Measurements from ENCODE around the gene EMP2. TPM values are rescaled to one million over a fixed set of nuclear protein-coding genes. Genes with fewer than 3 reads are reported as not detected.
A peak's percentile ranks its signal among the peaks of the same experiment; 100 is the strongest.

The EMP2 gene
- total RNA-seq, 2 experiments from 2014 or later = not detected

- Histone ChIP-seq H3K27ac (ENCODE audit: low read depth in 1 of 2, low read length in 2 of 2) (no peak overlapping the region), H3K4me3 (ENCODE audit: low read length) (no peak overlapping the region), H3K4me1 (ENCODE audit: insufficient read depth, low read length) (no peaks in the 10 kb centered on the region), H3K36me3 (ENCODE audit: insufficient read depth, low read length) (no peaks in the 10 kb centered on the region), H3K9me3 (ENCODE audit: control insufficient read depth in 1 of 2, insufficient read depth in 1 of 2, low read length in 2 of 2) (no peaks in the 10 kb centered on the region), H3K27me3 (ENCODE audit: control insufficient read depth in 1 of 2, insufficient read depth in 2 of 2, low read length in 2 of 2) (no peaks in the 10 kb centered on the region)
- Mint-ChIP-seq H3K4me1 (ENCODE audit: low read depth) (peaks cover 11% of the 10 kb centered on the region), H3K9me3 (no peaks in the 10 kb centered on the region), H3K27me3 (no peaks in the 10 kb centered on the region), H3K36me3 (ENCODE audit: low read depth) (no peaks in the 10 kb centered on the region), H3K4me3 (no peak overlapping the region), H3K27ac (no peak overlapping the region)
- ATAC-seq (ENCODE audit: poor library complexity) = no peak
- peak in 1 of 14 experiments; percentile 10 for DNase-seq
- CTCF ChIA-PET = interaction anchor here (1.3 kb wide), 1 partner anchor 190 kb away, joined by 5 read pairs; no protein-coding TSS in a partner anchor
- POLR2A ChIA-PET = no interaction called here
- intact Hi-C loops (cut with DNase I, micrococcal nuclease) = loop anchor here in 1 of 2 experiments (10.0 kb wide), 1 partner anchor 1370 kb away; no protein-coding TSS in a partner anchor
- no peak for TF ChIP-seq CTCF (IDR thresholded peaks at IDR 0.05)
These were observed 76.0 kb downstream of the EMP2 start for GRCh38 chr16:10504404-10504885.

- no peaks in the 10 kb centered on the region for H3K27me3 Mint-ChIP-seq
- no peak for TF ChIP-seq CTCF (IDR thresholded peaks at IDR 0.05)
- Histone ChIP-seq H3K36me3 (ENCODE audit: insufficient read depth, low read length) (no peaks in the 10 kb centered on the region), H3K27ac (ENCODE audit: low read depth in 1 of 2, low read length in 2 of 2) (no peak overlapping the region), H3K27me3 (ENCODE audit: control insufficient read depth in 1 of 2, insufficient read depth in 2 of 2, low read length in 2 of 2) (no peaks in the 10 kb centered on the region), H3K4me1 (ENCODE audit: insufficient read depth, low read length) (no peaks in the 10 kb centered on the region), H3K4me3 (ENCODE audit: low read length) (no peak overlapping the region), H3K9me3 (ENCODE audit: control insufficient read depth in 1 of 2, insufficient read depth in 1 of 2, low read length in 2 of 2) (no peaks in the 10 kb centered on the region)
- no peak overlapping the region for H3K4me3 Mint-ChIP-seq
- peaks cover 10% of the 10 kb centered on the region for H3K4me1 Mint-ChIP-seq (ENCODE audit: low read depth)
- H3K9me3 Mint-ChIP-seq = no peaks in the 10 kb centered on the region
- ChIA-PET POLR2A (interaction anchor here (0.7 kb wide), 1 partner anchor 180 kb away, joined by 3 read pairs; no protein-coding TSS in a partner anchor), CTCF (no interaction called here)
- ATAC-seq (ENCODE audit: poor library complexity) (no peak), DNase-seq (peak in 1 of 14 experiments; percentile 17)
- H3K27ac Mint-ChIP-seq = no peak overlapping the region
- intact Hi-C loops (cut with DNase I, micrococcal nuclease) = loop anchor here in 1 of 2 experiments (10.0 kb wide), 1 partner anchor 1368 kb away; no protein-coding TSS in a partner anchor
- no peaks in the 10 kb centered on the region for H3K36me3 Mint-ChIP-seq (ENCODE audit: low read depth)
These were observed 77.6 kb downstream of the EMP2 start for GRCh38 chr16:10502776-10503175.

- intact Hi-C loops (cut with DNase I, micrococcal nuclease) = loop anchor here in 1 of 2 experiments (10.0 kb wide), 1 partner anchor 1366 kb away; no protein-coding TSS in a partner anchor
These were observed 79.3 kb downstream of the EMP2 start for GRCh38 chr16:10501016-10501607.

More at GRCh38 chr16:10501016-10501607, 79.3 kb downstream of the EMP2 start:
- Mint-ChIP-seq H3K36me3 (ENCODE audit: low read depth) (no peaks in the 10 kb centered on the region), H3K9me3 (peaks cover 7% of the 10 kb centered on the region), H3K4me1 (ENCODE audit: low read depth) (peaks cover 10% of the 10 kb centered on the region), H3K4me3 (no peak overlapping the region), H3K27me3 (no peaks in the 10 kb centered on the region), H3K27ac (no peak overlapping the region)
- Histone ChIP-seq H3K4me1 (ENCODE audit: insufficient read depth, low read length) (no peaks in the 10 kb centered on the region), H3K4me3 (ENCODE audit: low read length) (no peak overlapping the region), H3K9me3 (ENCODE audit: control insufficient read depth in 1 of 2, insufficient read depth in 1 of 2, low read length in 2 of 2) (peaks cover 0 to 5% of the 10 kb centered on the region in 2 experiments), H3K36me3 (ENCODE audit: insufficient read depth, low read length) (no peaks in the 10 kb centered on the region), H3K27me3 (ENCODE audit: control insufficient read depth in 1 of 2, insufficient read depth in 2 of 2, low read length in 2 of 2) (no peaks in the 10 kb centered on the region), H3K27ac (ENCODE audit: low read depth in 1 of 2, low read length in 2 of 2) (no peak overlapping the region)
- ATAC-seq (ENCODE audit: poor library complexity) (no peak), DNase-seq (peak in 2 of 14 experiments; percentile 10 to 29)
- TF ChIP-seq CTCF (IDR thresholded peaks at IDR 0.05) = no peak
- ChIA-PET CTCF (interaction anchor here (1.2 kb wide), 1 partner anchor 8 kb away, joined by 3 read pairs; no protein-coding TSS in a partner anchor), POLR2A (no interaction called here)
